DND-41 (cell line): Measurements from ENCODE around the gene MAN2A1.

ENCODE experiments used
- ATAC-seq: fragments of 200-7000 bp; cut with Tn5 transposase; 3 replicates; pipeline ENCODE4 v1.9.1; 2021; ENCODE audit warnings: low read depth; ENCODE audit not compliant: insufficient read depth
- DNase-seq: peaks from one replicate; pipeline ENCODE4 v3.0.0-alpha.2; 2020
- H2AFZ ChIP-seq: 2 replicates; pipeline ENCODE4 v1.6.0; 2012; ENCODE audit warnings: low read depth, low read length
- H3K27ac ChIP-seq: 2 replicates; pipeline ENCODE4 v1.5.1; 2012; ENCODE audit warnings: low read length, inconsistent platforms
- H3K27me3 ChIP-seq: fragments of 200-600 bp; sonication (generic); 2 replicates; pipeline ENCODE4 v1.6.0; 2012; ENCODE audit warnings: low read length, mild to moderate bottlenecking, inconsistent platforms; ENCODE audit not compliant: insufficient read depth, poor library complexity
- H3K36me3 ChIP-seq: 2 replicates; pipeline ENCODE4 v1.5.1; 2012; ENCODE audit warnings: low read length, inconsistent platforms; ENCODE audit not compliant: insufficient read depth
- H3K4me1 ChIP-seq: 2 replicates; pipeline ENCODE4 v1.5.1; 2012; ENCODE audit warnings: mild to moderate bottlenecking, low read length; ENCODE audit not compliant: insufficient read depth
- H3K4me2 ChIP-seq: 2 replicates; pipeline ENCODE4 v1.6.0; 2012; ENCODE audit warnings: mild to moderate bottlenecking, moderate library complexity, low read length, inconsistent platforms; ENCODE audit not compliant: insufficient read depth
- H3K4me3 ChIP-seq, 2 experiments: fragments of 200-600 bp in 1 of 2; shearing (Covaris generic) in 1 of 2; 2 replicates each; pipeline ENCODE4 v1.5.1; 2012 to 2016; ENCODE audit warnings: inconsistent platforms in 2 of 2, low read length in 2 of 2, mild to moderate bottlenecking in 2 of 2, low read depth in 1 of 2, moderate library complexity in 1 of 2
- H3K79me2 ChIP-seq: 2 replicates; pipeline ENCODE4 v1.6.0; 2012; ENCODE audit warnings: low read length, inconsistent platforms; ENCODE audit not compliant: insufficient read depth
- H3K9ac ChIP-seq: 2 replicates; pipeline ENCODE4 v1.6.0; 2012; ENCODE audit warnings: low read depth, mild to moderate bottlenecking, inconsistent platforms, low read length, moderate library complexity
- H3K9me3 ChIP-seq: 2 replicates; pipeline ENCODE4 v1.5.1; 2012; ENCODE audit warnings: low read length, moderate library complexity, mild to moderate bottlenecking, inconsistent platforms; ENCODE audit not compliant: insufficient read depth, severe bottlenecking
- H4K20me1 ChIP-seq: 2 replicates; pipeline ENCODE4 v1.6.0; 2012; ENCODE audit warnings: low read length; ENCODE audit not compliant: insufficient read depth
- CTCF ChIP-seq: IDR thresholded peaks from 2 replicates; pipeline ENCODE4 v1.5.1; 2012; ENCODE audit warnings: borderline replicate concordance, low read length, moderate library complexity, mild to moderate bottlenecking; ENCODE audit not compliant: poor library complexity, severe bottlenecking; ENCODE audit errors: extremely low read depth
- EZH2 ChIP-seq: IDR thresholded peaks from 3 replicates; pipeline ENCODE4 v1.6.1; 2012; ENCODE audit warnings: borderline replicate concordance, low read depth, mild to moderate bottlenecking, moderate library complexity, low read length, inconsistent platforms; ENCODE audit not compliant: severe bottlenecking

MAN2A1 gene

GRCh38 chr5:109652096-109652495 lies 37.6 kb upstream of the MAN2A1 start:
- H3K4me1 ChIP-seq = peaks cover 14% of the 10 kb centered on the region
- no peak overlapping the region for H3K27ac ChIP-seq
- H4K20me1 ChIP-seq = no peaks in the 10 kb centered on the region
- no peaks in the 10 kb centered on the region for H3K9me3 ChIP-seq
- no peaks in the 10 kb centered on the region for H3K27me3 ChIP-seq
- H2AFZ ChIP-seq = no peak overlapping the region
- H3K4me2 ChIP-seq = no peak overlapping the region
- DNase-seq (no peak), ATAC-seq (no peak)
- no peak overlapping the region for H3K4me3 ChIP-seq
- no peak overlapping the region for H3K9ac ChIP-seq
- H3K36me3 ChIP-seq = no peaks in the 10 kb centered on the region
- H3K79me2 ChIP-seq = no peaks in the 10 kb centered on the region
- no peak for TF ChIP-seq CTCF
- no peak for TF ChIP-seq EZH2

- no peaks in the 10 kb centered on the region for H4K20me1 ChIP-seq
- DNase-seq (no peak), ATAC-seq (no peak)
- no peak overlapping the region for H2AFZ ChIP-seq
- H3K9me3 ChIP-seq = no peaks in the 10 kb centered on the region
- TF ChIP-seq CTCF (no peak), EZH2 (no peak)
- H3K9ac ChIP-seq = no peak overlapping the region
- H3K36me3 ChIP-seq = no peaks in the 10 kb centered on the region
- no peak overlapping the region for H3K27ac ChIP-seq
- H3K4me2 ChIP-seq = no peak overlapping the region
- H3K27me3 ChIP-seq = no peaks in the 10 kb centered on the region
- peaks cover 24% of the 10 kb centered on the region for H3K4me1 ChIP-seq
- H3K79me2 ChIP-seq = no peaks in the 10 kb centered on the region
- H3K4me3 ChIP-seq = no peak overlapping the region
Measured at GRCh38 chr5:109653042-109653441, 36.7 kb upstream of the MAN2A1 start.

- H3K79me2 ChIP-seq = no peaks in the 10 kb centered on the region
- ATAC-seq = no peak
- DNase-seq = no peak
- no peaks in the 10 kb centered on the region for H3K9me3 ChIP-seq
- no peak overlapping the region for H3K9ac ChIP-seq
- no peak overlapping the region for H2AFZ ChIP-seq
- no peak overlapping the region for H3K27ac ChIP-seq
- H3K27me3 ChIP-seq = no peaks in the 10 kb centered on the region
- no peak for TF ChIP-seq EZH2
- no peak for TF ChIP-seq CTCF
- no peak overlapping the region for H3K4me3 ChIP-seq
- H4K20me1 ChIP-seq = no peaks in the 10 kb centered on the region
- peaks cover 25% of the 10 kb centered on the region for H3K4me1 ChIP-seq
- no peak overlapping the region for H3K4me2 ChIP-seq
- no peaks in the 10 kb centered on the region for H3K36me3 ChIP-seq
Measured at GRCh38 chr5:109653561-109654239, 36.0 kb upstream of the MAN2A1 start.
